Measurements from ENCODE around the gene ACTRT2.

ACTRT2 gene

GRCh38 chr1:3049905-3050304, 28.6 kb downstream of the ACTRT2 start:
- Histone ChIP-seq H3K9me3 (no peaks in the 10 kb centered on the region), H3K27me3 (ENCODE audit: low read depth) (peaks cover 8% of the 10 kb centered on the region), H3K36me3 (replicated peaks) (no peaks in the 10 kb centered on the region), H3K4me3 (no peak overlapping the region), H3K4me1 (no peaks in the 10 kb centered on the region)
- in situ Hi-C loops (cut with MboI; ENCODE audit: low sequenced_read_pairs) = no loop called here
- DNase-seq (ENCODE audit: low spot score in 2 of 2) = no peak

- in situ Hi-C loops (cut with MboI; ENCODE audit: low sequenced_read_pairs) = no loop called here
- no peaks in the 10 kb centered on the region for H3K4me1 ChIP-seq
- H3K9me3 ChIP-seq = no peaks in the 10 kb centered on the region
- DNase-seq (ENCODE audit: low spot score in 2 of 2) = no peak
- H3K4me3 ChIP-seq = no peak overlapping the region
- peaks cover 11% of the 10 kb centered on the region for H3K27me3 ChIP-seq (ENCODE audit: low read depth)
- no peaks in the 10 kb centered on the region for H3K36me3 ChIP-seq (replicated peaks)
Observed at GRCh38 chr1:3050603-3051002, 29.3 kb downstream of the ACTRT2 start.

- Histone ChIP-seq H3K4me1 (no peaks in the 10 kb centered on the region), H3K4me3 (no peak overlapping the region), H3K27me3 (ENCODE audit: low read depth) (peaks cover 12% of the 10 kb centered on the region), H3K9me3 (no peaks in the 10 kb centered on the region), H3K36me3 (replicated peaks) (no peaks in the 10 kb centered on the region)
- in situ Hi-C loops (cut with MboI; ENCODE audit: low sequenced_read_pairs) = no loop called here
- DNase-seq (ENCODE audit: low spot score in 2 of 2) = no peak
Observed at GRCh38 chr1:3051270-3052268, 30.3 kb downstream of the ACTRT2 start.

GRCh38 chr1:3052501-3052900, 31.2 kb downstream of the ACTRT2 start:
- H3K4me3 ChIP-seq = no peak overlapping the region
- no peak for DNase-seq (ENCODE audit: low spot score in 2 of 2)
- no peaks in the 10 kb centered on the region for H3K4me1 ChIP-seq
- peaks cover 17% of the 10 kb centered on the region for H3K27me3 ChIP-seq (ENCODE audit: low read depth)
- in situ Hi-C loops (cut with MboI; ENCODE audit: low sequenced_read_pairs) = no loop called here
- H3K9me3 ChIP-seq = no peaks in the 10 kb centered on the region
- H3K36me3 ChIP-seq (replicated peaks) = no peaks in the 10 kb centered on the region

GRCh38 chr1:3053366-3053980, 32.2 kb downstream of the ACTRT2 start:
- in situ Hi-C loops (cut with MboI; ENCODE audit: low sequenced_read_pairs) = no loop called here
- Histone ChIP-seq H3K36me3 (replicated peaks) (no peaks in the 10 kb centered on the region), H3K4me3 (no peak overlapping the region), H3K9me3 (no peaks in the 10 kb centered on the region), H3K4me1 (no peaks in the 10 kb centered on the region), H3K27me3 (ENCODE audit: low read depth) (peaks cover 20% of the 10 kb centered on the region)
- no peak for DNase-seq (ENCODE audit: low spot score in 2 of 2)

GRCh38 chr1:3053986-3054385, 32.7 kb downstream of the ACTRT2 start:
- no peak for DNase-seq (ENCODE audit: low spot score in 2 of 2)
- Histone ChIP-seq H3K9me3 (no peaks in the 10 kb centered on the region), H3K36me3 (replicated peaks) (no peaks in the 10 kb centered on the region), H3K4me1 (no peaks in the 10 kb centered on the region), H3K4me3 (no peak overlapping the region), H3K27me3 (ENCODE audit: low read depth) (peaks cover 24% of the 10 kb centered on the region)
- in situ Hi-C loops (cut with MboI; ENCODE audit: low sequenced_read_pairs) = no loop called here

- no peaks in the 10 kb centered on the region for H3K36me3 ChIP-seq (replicated peaks)
- H3K27me3 ChIP-seq (ENCODE audit: low read depth) = peaks cover 29% of the 10 kb centered on the region
- no peaks in the 10 kb centered on the region for H3K4me1 ChIP-seq
- no peaks in the 10 kb centered on the region for H3K9me3 ChIP-seq
- H3K4me3 ChIP-seq = no peak overlapping the region
- in situ Hi-C loops (cut with MboI; ENCODE audit: low sequenced_read_pairs) = no loop called here
- DNase-seq (ENCODE audit: low spot score in 2 of 2) = no peak
Observed at GRCh38 chr1:3054474-3054873, 33.2 kb downstream of the ACTRT2 start.

GRCh38 chr1:3055051-3055450, 33.8 kb downstream of the ACTRT2 start:
- H3K27me3 ChIP-seq (ENCODE audit: low read depth) = peaks cover 29% of the 10 kb centered on the region
- no peak for DNase-seq (ENCODE audit: low spot score in 2 of 2)
- H3K36me3 ChIP-seq (replicated peaks) = no peaks in the 10 kb centered on the region
- no peaks in the 10 kb centered on the region for H3K4me1 ChIP-seq
- H3K9me3 ChIP-seq = no peaks in the 10 kb centered on the region
- no peak overlapping the region for H3K4me3 ChIP-seq
- in situ Hi-C loops (cut with MboI; ENCODE audit: low sequenced_read_pairs) = no loop called here

GRCh38 chr1:3056641-3057040, 35.4 kb downstream of the ACTRT2 start:
- peaks cover 40% of the 10 kb centered on the region for H3K27me3 ChIP-seq (ENCODE audit: low read depth)
- no peak overlapping the region for H3K4me3 ChIP-seq
- no peak for DNase-seq (ENCODE audit: low spot score in 2 of 2)
- no peaks in the 10 kb centered on the region for H3K36me3 ChIP-seq (replicated peaks)
- no peaks in the 10 kb centered on the region for H3K9me3 ChIP-seq
- in situ Hi-C loops (cut with MboI; ENCODE audit: low sequenced_read_pairs) = no loop called here
- H3K4me1 ChIP-seq = no peaks in the 10 kb centered on the region

GRCh38 chr1:3058263-3059030, 37.2 kb downstream of the ACTRT2 start:
- Histone ChIP-seq H3K27me3 (ENCODE audit: low read depth) (peaks cover 40% of the 10 kb centered on the region), H3K36me3 (replicated peaks) (no peaks in the 10 kb centered on the region), H3K9me3 (no peaks in the 10 kb centered on the region), H3K4me3 (no peak overlapping the region), H3K4me1 (no peaks in the 10 kb centered on the region)
- in situ Hi-C loops (cut with MboI; ENCODE audit: low sequenced_read_pairs) = no loop called here
- DNase-seq (ENCODE audit: low spot score in 2 of 2) = no peak

- DNase-seq (ENCODE audit: low spot score in 2 of 2) = no peak
- Histone ChIP-seq H3K27me3 (ENCODE audit: low read depth) (peaks cover 31% of the 10 kb centered on the region), H3K4me1 (no peaks in the 10 kb centered on the region), H3K36me3 (replicated peaks) (no peaks in the 10 kb centered on the region), H3K9me3 (no peaks in the 10 kb centered on the region), H3K4me3 (no peak overlapping the region)
- in situ Hi-C loops (cut with MboI; ENCODE audit: low sequenced_read_pairs) = no loop called here
Observed at GRCh38 chr1:3060127-3060526, 38.9 kb downstream of the ACTRT2 start.

- no peak overlapping the region for H3K4me3 ChIP-seq
- in situ Hi-C loops (cut with MboI; ENCODE audit: low sequenced_read_pairs) = no loop called here
- no peaks in the 10 kb centered on the region for H3K36me3 ChIP-seq (replicated peaks)
- no peaks in the 10 kb centered on the region for H3K9me3 ChIP-seq
- H3K27me3 ChIP-seq (ENCODE audit: low read depth) = peaks cover 28% of the 10 kb centered on the region
- no peak for DNase-seq (ENCODE audit: low spot score in 2 of 2)
- no peaks in the 10 kb centered on the region for H3K4me1 ChIP-seq
Observed at GRCh38 chr1:3060601-3061551, 39.6 kb downstream of the ACTRT2 start.

GRCh38 chr1:3061566-3061965, 40.3 kb downstream of the ACTRT2 start:
- H3K4me1 ChIP-seq = no peaks in the 10 kb centered on the region
- H3K36me3 ChIP-seq (replicated peaks) = no peaks in the 10 kb centered on the region
- peaks cover 28% of the 10 kb centered on the region for H3K27me3 ChIP-seq (ENCODE audit: low read depth)
- in situ Hi-C loops (cut with MboI; ENCODE audit: low sequenced_read_pairs) = no loop called here
- no peak overlapping the region for H3K4me3 ChIP-seq
- H3K9me3 ChIP-seq = no peaks in the 10 kb centered on the region
- DNase-seq (ENCODE audit: low spot score in 2 of 2) = no peak

All from HAP-1 (cell line).